Omental fat pad (tissue), 4 donors: Measurements from ENCODE around the gene ZNF688. TPM values are rescaled to one million over a fixed set of nuclear protein-coding genes. Genes with fewer than 3 reads are reported as not detected.

Source experiments
- ATAC-seq: fragments of 150-250 bp; one replicate; pipeline ENCODE4 v1.9.1; 2016; ENCODE audit warnings: mild to moderate bottlenecking, moderate library complexity; ENCODE audit not compliant: low FRiP score
- DNase-seq: peaks from one replicate; pipeline ENCODE4 v3.0.0-alpha.2; 2019; ENCODE audit warnings: low spot score
- total RNA-seq, 4 donors: library from RNA; depleted of rRNA; stranded (reverse); fragments of >200 nt; gene quantifications; one replicate each; pipeline ENCODE4 v1.1.0, GENCODE V29; 2016
- TF ChIP-seq, protein P1 (sequence below), 3 donors: fragments of 450-650 bp; IDR thresholded peaks; one replicate each; pipeline ENCODE4 v1.5.1; 2016 to 2017; ENCODE audit warnings: antibody characterized with exemption in 3 of 3, mild to moderate bottlenecking in 3 of 3, moderate library complexity in 2 of 3

ZNF688 gene
- total RNA-seq, 4 donors from 2014 or later, result 7.4 to 24.0 (median 13.3) TPM

DNA sequence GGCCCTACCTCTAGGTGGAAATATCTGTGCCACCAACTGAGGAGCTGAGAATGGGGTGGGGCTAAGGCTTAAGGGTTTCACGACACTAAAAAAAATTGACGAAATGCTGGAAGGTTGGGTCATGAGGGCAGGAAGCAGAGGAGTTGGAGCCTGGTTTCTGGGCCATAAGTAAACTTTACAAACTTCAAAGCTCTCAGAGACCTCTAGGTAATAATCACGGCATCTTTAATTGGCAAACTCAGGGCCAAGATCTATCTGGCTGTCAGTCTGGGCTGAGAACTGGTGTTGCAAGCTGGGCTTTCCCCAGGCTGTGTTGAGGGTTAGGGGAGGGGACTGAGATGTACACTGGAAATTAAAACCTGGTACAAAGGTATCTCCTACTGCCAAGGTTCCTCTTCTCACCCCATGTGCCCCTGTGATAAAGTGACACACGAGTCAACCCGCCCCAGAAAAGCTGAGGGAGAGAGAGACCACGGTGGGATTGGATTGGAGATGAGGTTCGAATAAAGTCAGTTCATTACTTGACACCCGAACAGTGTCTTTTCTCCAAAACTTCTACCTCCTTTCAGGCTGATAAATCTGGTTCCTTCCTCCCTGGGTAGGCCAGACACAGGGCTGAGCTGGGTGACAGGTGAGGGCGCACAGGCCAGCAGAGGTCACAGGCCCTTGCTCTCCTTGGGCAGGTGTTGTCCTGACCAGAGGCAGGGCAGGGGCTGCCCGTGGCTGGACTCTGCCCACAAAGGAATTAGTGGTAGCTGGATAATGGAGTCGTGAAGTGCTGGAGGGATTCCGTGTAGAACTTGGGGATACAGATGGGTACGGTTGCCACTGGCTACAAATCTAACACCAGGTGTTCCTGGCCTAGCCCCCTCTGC, 41.1 kb downstream of the ZNF688 start:
- DNase-seq (no peak), ATAC-seq (no peak)
- TF ChIP-seq, protein P1, sequence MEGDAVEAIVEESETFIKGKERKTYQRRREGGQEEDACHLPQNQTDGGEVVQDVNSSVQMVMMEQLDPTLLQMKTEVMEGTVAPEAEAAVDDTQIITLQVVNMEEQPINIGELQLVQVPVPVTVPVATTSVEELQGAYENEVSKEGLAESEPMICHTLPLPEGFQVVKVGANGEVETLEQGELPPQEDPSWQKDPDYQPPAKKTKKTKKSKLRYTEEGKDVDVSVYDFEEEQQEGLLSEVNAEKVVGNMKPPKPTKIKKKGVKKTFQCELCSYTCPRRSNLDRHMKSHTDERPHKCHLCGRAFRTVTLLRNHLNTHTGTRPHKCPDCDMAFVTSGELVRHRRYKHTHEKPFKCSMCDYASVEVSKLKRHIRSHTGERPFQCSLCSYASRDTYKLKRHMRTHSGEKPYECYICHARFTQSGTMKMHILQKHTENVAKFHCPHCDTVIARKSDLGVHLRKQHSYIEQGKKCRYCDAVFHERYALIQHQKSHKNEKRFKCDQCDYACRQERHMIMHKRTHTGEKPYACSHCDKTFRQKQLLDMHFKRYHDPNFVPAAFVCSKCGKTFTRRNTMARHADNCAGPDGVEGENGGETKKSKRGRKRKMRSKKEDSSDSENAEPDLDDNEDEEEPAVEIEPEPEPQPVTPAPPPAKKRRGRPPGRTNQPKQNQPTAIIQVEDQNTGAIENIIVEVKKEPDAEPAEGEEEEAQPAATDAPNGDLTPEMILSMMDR (IDR thresholded peaks at IDR 0.05), result no peak

DNA sequence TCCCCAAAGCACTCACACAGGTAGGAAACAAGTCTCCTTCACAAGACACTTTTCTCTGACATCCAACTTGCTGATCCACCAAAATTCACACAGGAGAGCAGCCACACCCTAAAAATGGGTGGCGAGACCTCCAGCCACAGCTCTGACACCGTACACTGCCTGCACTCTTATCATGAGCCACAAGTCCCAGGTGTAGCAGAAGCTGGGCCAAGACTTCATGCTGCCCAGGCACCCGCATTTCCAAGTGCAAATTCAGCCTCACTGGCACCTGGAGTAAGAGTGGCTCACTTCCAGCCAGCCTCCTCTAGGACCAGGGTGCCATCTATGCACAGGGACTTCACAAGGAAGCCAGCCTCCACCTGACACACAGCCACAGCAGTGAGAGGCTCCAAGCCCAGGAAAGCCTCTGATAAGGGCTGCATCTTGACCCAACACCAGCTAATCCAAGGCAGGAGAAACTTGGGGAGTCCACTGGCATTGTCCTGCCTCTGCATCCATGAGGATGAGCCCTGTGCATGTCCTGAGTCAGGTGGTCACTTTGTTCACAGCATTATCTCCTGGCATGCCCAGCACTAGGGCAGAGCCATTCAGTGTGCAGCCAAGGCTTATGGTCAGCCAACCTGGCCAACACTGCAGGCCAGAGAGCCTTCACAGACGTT, 42.6 kb downstream of the ZNF688 start:
- ATAC-seq (no peak), DNase-seq (no peak)
- TF ChIP-seq, protein P1 (IDR thresholded peaks at IDR 0.05), result no peak

DNA sequence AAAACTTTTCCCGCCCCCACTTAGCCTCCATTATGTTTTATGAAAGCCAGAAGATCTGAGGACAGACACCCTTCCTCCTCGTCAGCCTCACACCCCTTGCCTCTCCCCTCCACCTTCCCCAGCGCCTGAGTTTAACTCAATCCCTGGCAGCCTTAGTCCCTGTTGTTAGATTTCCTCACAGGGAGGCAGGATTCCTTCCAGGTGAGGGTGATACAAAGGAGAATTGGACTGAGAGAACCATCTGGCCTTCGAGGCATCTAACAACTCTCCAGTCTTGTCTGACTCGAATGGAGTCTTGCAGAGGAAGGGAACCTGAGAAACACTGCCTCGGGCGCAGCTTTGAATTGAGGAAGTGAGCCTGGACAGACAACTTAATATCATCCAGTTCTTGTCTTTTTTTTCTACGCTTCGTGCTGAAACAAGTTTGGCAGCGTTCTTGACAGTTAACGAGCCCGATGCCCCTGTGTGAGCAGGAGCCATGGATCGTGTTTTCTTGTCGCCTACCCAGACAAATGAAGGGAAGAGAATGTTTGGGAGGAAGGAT, 43.8 kb downstream of the ZNF688 start:
- TF ChIP-seq, protein P1 (IDR thresholded peaks at IDR 0.05), result no peak
- no peak for DNase-seq
- peak; percentile 2 for ATAC-seq

DNA sequence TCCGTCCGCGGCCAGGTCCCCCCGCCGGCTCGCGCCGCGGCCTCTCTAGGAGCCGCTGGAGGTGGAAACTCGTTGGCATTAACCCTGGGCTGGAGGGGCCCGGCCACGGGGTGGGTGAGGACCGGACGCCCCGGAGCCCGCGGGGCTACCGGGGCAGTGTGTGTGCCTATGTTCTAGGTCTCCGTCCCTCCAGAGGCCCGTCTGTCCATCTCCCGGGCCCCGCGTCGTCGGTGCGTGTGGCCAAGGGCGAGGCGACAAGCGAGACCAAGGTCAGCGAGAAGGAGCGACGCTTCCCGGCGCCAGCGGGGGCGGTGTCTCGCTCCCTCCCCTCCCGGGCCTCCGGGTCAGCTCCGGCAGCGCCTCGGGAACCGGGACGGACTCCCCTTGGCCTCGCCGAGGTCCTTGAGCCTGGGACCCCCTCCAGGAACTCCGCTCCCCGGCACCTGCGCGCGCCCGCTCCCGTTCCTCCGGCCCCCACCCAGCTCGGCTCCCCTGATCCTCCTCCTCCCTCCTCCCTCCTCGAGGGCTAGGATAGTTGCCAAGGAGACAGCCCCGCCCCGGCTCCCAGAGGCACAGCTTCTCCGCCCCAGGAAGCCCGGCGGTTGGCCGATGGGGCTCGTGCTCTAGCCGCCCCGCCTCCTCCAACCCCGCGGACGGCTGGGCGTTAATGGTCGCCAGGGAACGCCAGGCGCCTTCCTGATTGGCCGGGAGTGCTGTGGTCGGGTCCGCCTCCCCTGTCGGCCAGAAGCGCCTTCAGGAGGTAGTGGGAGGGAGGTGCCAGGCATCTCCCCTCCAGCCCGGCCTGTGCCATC, 44.5 kb downstream of the ZNF688 start:
- ATAC-seq (peak; percentile 96), DNase-seq (peak; percentile 94)
- TF ChIP-seq, protein P1 (IDR thresholded peaks at IDR 0.05), result peak in 1 of 3 donors; percentile 8

DNA sequence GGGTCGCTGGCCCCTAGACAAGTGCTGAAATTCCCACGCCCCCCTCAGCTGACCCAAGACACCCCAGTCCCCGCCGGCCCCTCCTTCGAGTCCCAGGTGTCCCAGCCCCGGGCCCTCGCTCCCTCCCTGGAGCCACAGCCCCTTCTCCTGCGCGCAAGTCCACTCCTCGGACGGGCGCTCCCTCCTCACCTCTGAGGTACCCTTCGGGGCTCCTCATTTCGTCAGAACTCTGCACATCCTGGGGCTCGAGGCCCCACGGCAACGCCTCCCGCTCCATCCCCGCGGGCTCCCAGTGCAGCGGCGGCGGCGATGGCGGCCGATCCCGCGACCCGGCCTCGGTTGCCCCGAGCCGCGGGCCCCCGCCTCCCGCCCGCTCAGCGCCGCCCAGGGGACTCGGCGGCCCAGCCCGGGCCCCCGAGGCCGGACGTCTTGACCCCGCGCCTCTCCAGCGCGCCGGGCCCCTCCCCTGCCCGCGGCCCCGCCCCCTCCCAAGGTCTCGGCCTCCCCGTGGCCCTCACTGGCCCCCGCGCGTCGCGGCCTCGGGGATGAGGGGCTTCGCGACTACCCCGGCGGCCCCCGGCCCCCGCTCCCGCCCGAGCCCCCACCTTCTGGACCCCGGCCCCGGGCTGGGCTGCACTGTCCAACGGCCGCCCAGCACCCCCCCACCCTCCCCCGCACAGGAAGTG, 45.2 kb downstream of the ZNF688 start, which contains the start of gene ZNF768:
ZNF768 (minus strand) TSS at position 430 of the 686 bp plus-strand sequence; CDS start at position 277, 153 bp downstream.
- DNase-seq (no peak), ATAC-seq (peak; percentile 59)
- TF ChIP-seq, protein P1 (IDR thresholded peaks at IDR 0.05), result no peak

DNA sequence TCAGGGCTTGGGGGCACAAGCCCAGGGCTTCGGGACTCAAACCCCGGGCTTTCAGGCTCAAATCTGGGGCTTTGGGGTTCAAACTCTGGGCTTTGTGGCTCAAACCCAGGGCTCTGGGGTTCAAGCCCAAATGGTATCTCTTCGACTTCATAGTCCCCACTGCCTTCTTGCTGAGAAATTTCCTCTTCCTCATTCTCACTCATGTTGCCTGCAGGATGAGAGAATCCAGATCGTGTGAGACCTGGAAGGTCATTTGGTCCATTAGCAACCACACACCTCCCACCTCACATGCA, 45.7 kb downstream of the ZNF688 start:
- TF ChIP-seq, protein P1 (IDR thresholded peaks at IDR 0.05), result no peak
- ATAC-seq (no peak), DNase-seq (no peak)
